Mesendoderm (in vitro differentiated cells): ENCODE measurements around the gene RBM34.

ENCODE experiments used
- DNase-seq: peaks from one replicate; pipeline ENCODE4 v3.0.0; 2013
- H2AK5ac ChIP-seq: 2 replicates; pipeline ENCODE4 v1.6.1; 2013; ENCODE audit warnings: low read length, inconsistent platforms
- H2BK120ac ChIP-seq: 2 replicates; pipeline ENCODE4 v1.6.1; 2013; ENCODE audit warnings: low read depth, mild to moderate bottlenecking, low read length, moderate library complexity, mixed read lengths
- H2BK15ac ChIP-seq: replicated peaks from 2 replicates; pipeline ENCODE4 v1.6.1; 2013; ENCODE audit warnings: low read depth, mild to moderate bottlenecking, moderate library complexity
- H2BK5ac ChIP-seq: 2 replicates; pipeline ENCODE4 v1.6.1; 2013; ENCODE audit warnings: low read length, inconsistent platforms
- H3K18ac ChIP-seq: 2 replicates; pipeline ENCODE4 v1.6.1; 2013; ENCODE audit warnings: mild to moderate bottlenecking, low read length, mixed read lengths
- H3K23ac ChIP-seq: one replicate; pipeline ENCODE4 v1.6.1; 2013; ENCODE audit warnings: low read length
- H3K27ac ChIP-seq: 2 replicates; pipeline ENCODE4 v1.5.1; 2013; ENCODE audit warnings: low read depth, mild to moderate bottlenecking, inconsistent platforms, low read length, moderate library complexity
- H3K27me3 ChIP-seq: 2 replicates; pipeline ENCODE4 v1.6.1; 2013; ENCODE audit warnings: low read length, control low read depth, mild to moderate bottlenecking, inconsistent platforms; ENCODE audit not compliant: insufficient read depth, poor library complexity
- H3K36me3 ChIP-seq: 2 replicates; pipeline ENCODE4 v1.6.1; 2013; ENCODE audit warnings: low read length, inconsistent platforms; ENCODE audit not compliant: control insufficient read depth, insufficient read depth
- H3K4ac ChIP-seq: one replicate; pipeline ENCODE4 v1.6.1; 2013; ENCODE audit warnings: low read depth, mild to moderate bottlenecking, low read length, moderate library complexity
- H3K4me1 ChIP-seq: 2 replicates; pipeline ENCODE4 v1.6.1; 2013; ENCODE audit warnings: low read depth, low read length, inconsistent platforms; ENCODE audit not compliant: control insufficient read depth
- H3K4me2 ChIP-seq: 2 replicates; pipeline ENCODE4 v1.6.1; 2013; ENCODE audit warnings: low read length
- H3K4me3 ChIP-seq: 2 replicates; pipeline ENCODE4 v1.5.1; 2013; ENCODE audit warnings: mild to moderate bottlenecking, low read length
- H3K56ac ChIP-seq: one replicate; pipeline ENCODE4 v1.6.1; 2013; ENCODE audit warnings: low read length
- H3K79me1 ChIP-seq: 2 replicates; pipeline ENCODE4 v1.6.1; 2013; ENCODE audit warnings: low read length, inconsistent platforms
- H3K79me2 ChIP-seq: 2 replicates; pipeline ENCODE4 v1.6.1; 2013; ENCODE audit warnings: mild to moderate bottlenecking, low read length; ENCODE audit not compliant: control insufficient read depth, insufficient read depth
- H3K9ac ChIP-seq: 2 replicates; pipeline ENCODE4 v1.6.1; 2013; ENCODE audit warnings: low read length, inconsistent platforms
- H4K5ac ChIP-seq: one replicate; pipeline ENCODE4 v1.6.1; 2013; ENCODE audit warnings: low read length
- H4K8ac ChIP-seq: one replicate; pipeline ENCODE4 v1.6.1; 2013; ENCODE audit warnings: low read depth, mild to moderate bottlenecking, control low read depth, low read length, moderate library complexity
- WGBS: extraction: QIAGEN DNeasy Blood & Tissue Kit; methylation state at CpG from one replicate; pipeline ENCODE4 v1.1.7; 2013; ENCODE audit warnings: low lambda C conversion rate, missing lambda C conversion rate; ENCODE audit not compliant: insufficient coverage; ENCODE audit errors: extremely low coverage; 5-methylcytosine and 5-hydroxymethylcytosine counted together

The RBM34 gene

GRCh38 chr1:235124111-235124510 lies 36.9 kb downstream of the RBM34 start:
- Histone ChIP-seq H3K56ac (no peak overlapping the region), H2AK5ac (no peak overlapping the region), H3K4me2 (no peak overlapping the region), H3K36me3 (peaks cover 5% of the 10 kb centered on the region), H4K5ac (no peak overlapping the region), H4K8ac (no peak overlapping the region), H3K79me2 (peaks cover 74% of the 10 kb centered on the region), H2BK15ac (no peak overlapping the region), H2BK5ac (no peak overlapping the region), H3K4me3 (no peak overlapping the region), H3K27me3 (no peaks in the 10 kb centered on the region), H2BK120ac (no peak overlapping the region), H3K23ac (no peak overlapping the region), H3K4me1 (no peaks in the 10 kb centered on the region), H3K9ac (no peak overlapping the region), H3K79me1 (no peaks in the 10 kb centered on the region), H3K27ac (no peak overlapping the region), H3K18ac (no peak overlapping the region), H3K4ac (no peak overlapping the region)
- no CpG with 5 or more reads among the region's 9 CpGs for WGBS
- no peak for DNase-seq

GRCh38 chr1:235122348-235122747 lies 38.7 kb downstream of the RBM34 start:
- WGBS: no CpG with 5 or more reads among the region's 1 CpG
- H3K36me3 ChIP-seq: peaks cover 18% of the 10 kb centered on the region
- peaks cover 75% of the 10 kb centered on the region for H3K79me2 ChIP-seq

GRCh38 chr1:235113183-235113917 lies 47.7 kb downstream of the RBM34 start:
- Histone ChIP-seq H3K27me3 (no peaks in the 10 kb centered on the region), H3K4me2 (no peak overlapping the region), H2BK120ac (no peak overlapping the region), H3K36me3 (peaks cover 30% of the 10 kb centered on the region), H3K56ac (no peak overlapping the region), H2BK15ac (no peak overlapping the region), H4K5ac (no peak overlapping the region), H2AK5ac (no peak overlapping the region), H3K79me1 (peaks cover 16% of the 10 kb centered on the region), H2BK5ac (no peak overlapping the region), H4K8ac (no peak overlapping the region), H3K4ac (no peak overlapping the region), H3K79me2 (peaks cover 16% of the 10 kb centered on the region), H3K4me1 (no peaks in the 10 kb centered on the region), H3K23ac (no peak overlapping the region), H3K18ac (no peak overlapping the region), H3K4me3 (no peak overlapping the region), H3K9ac (no peak overlapping the region), H3K27ac (no peak overlapping the region)
- WGBS: 100% methylated on average over 1 of the region's 7 CpGs
- no peak for DNase-seq

More at GRCh38 chr1:235122348-235122747, 38.7 kb downstream of the RBM34 start:
- Histone ChIP-seq H4K5ac (no peak overlapping the region), H2BK120ac (no peak overlapping the region), H3K4me1 (no peaks in the 10 kb centered on the region), H4K8ac (no peak overlapping the region), H3K56ac (no peak overlapping the region), H3K4me2 (no peak overlapping the region), H3K27me3 (no peaks in the 10 kb centered on the region), H3K9ac (no peak overlapping the region), H2AK5ac (no peak overlapping the region), H3K18ac (no peak overlapping the region), H2BK15ac (no peak overlapping the region), H3K79me1 (peaks cover 10% of the 10 kb centered on the region), H3K23ac (no peak overlapping the region), H3K4me3 (no peak overlapping the region), H3K27ac (no peak overlapping the region), H3K4ac (no peak overlapping the region), H2BK5ac (no peak overlapping the region)
- DNase-seq: no peak

GRCh38 chr1:235112297-235113182 lies 48.5 kb downstream of the RBM34 start:
- Histone ChIP-seq H3K9ac (no peak overlapping the region), H3K27ac (no peak overlapping the region), H4K8ac (no peak overlapping the region), H3K23ac (no peak overlapping the region), H3K27me3 (no peaks in the 10 kb centered on the region), H2BK5ac (no peak overlapping the region), H2BK120ac (no peak overlapping the region), H3K4me3 (no peak overlapping the region), H3K36me3 (peaks cover 24% of the 10 kb centered on the region), H3K18ac (no peak overlapping the region), H4K5ac (no peak overlapping the region), H2BK15ac (no peak overlapping the region), H3K4me1 (no peaks in the 10 kb centered on the region), H2AK5ac (no peak overlapping the region), H3K79me2 (peaks cover 8% of the 10 kb centered on the region), H3K4me2 (no peak overlapping the region), H3K56ac (no peak overlapping the region), H3K4ac (no peak overlapping the region), H3K79me1 (peaks cover 10% of the 10 kb centered on the region)
- no CpG with 5 or more reads among the region's 6 CpGs for WGBS
- DNase-seq: no peak

GRCh38 chr1:235111107-235111506 lies 49.9 kb downstream of the RBM34 start:
- H3K4ac ChIP-seq: no peak overlapping the region
- peaks cover 6% of the 10 kb centered on the region for H3K79me2 ChIP-seq
- no peak overlapping the region for H4K8ac ChIP-seq
- H3K4me2 ChIP-seq: no peak overlapping the region
- H2BK15ac ChIP-seq: no peak overlapping the region
- H2BK5ac ChIP-seq: no peak overlapping the region
- no peak overlapping the region for H3K56ac ChIP-seq
- no peak overlapping the region for H3K18ac ChIP-seq
- H3K27ac ChIP-seq: no peak overlapping the region
- DNase-seq: no peak
- H2AK5ac ChIP-seq: no peak overlapping the region
- peaks cover 22% of the 10 kb centered on the region for H3K36me3 ChIP-seq
- no peak overlapping the region for H3K4me3 ChIP-seq
- peaks cover 10% of the 10 kb centered on the region for H3K79me1 ChIP-seq
- H3K9ac ChIP-seq: no peak overlapping the region
- H4K5ac ChIP-seq: no peak overlapping the region
- H2BK120ac ChIP-seq: no peak overlapping the region
- no peaks in the 10 kb centered on the region for H3K4me1 ChIP-seq
- H3K27me3 ChIP-seq: no peaks in the 10 kb centered on the region
- WGBS: no CpG with 5 or more reads among the region's 3 CpGs
- H3K23ac ChIP-seq: no peak overlapping the region
